ENCODE measurements around the gene C19orf67. TPM values are rescaled to one million over a fixed set of nuclear protein-coding genes. Genes with fewer than 3 reads are reported as not detected.
A peak's percentile ranks its signal among the peaks of the same experiment; 100 is the strongest.

The C19orf67 gene
- total RNA-seq, 1 donor from 2014 or later = 0.54 TPM

- Mint-ChIP-seq H3K4me1 (ENCODE audit: unreplicated experiment) (peaks cover 34% of the 10 kb centered on the region), H3K27me3 (ENCODE audit: unreplicated experiment) (no peaks in the 10 kb centered on the region), H3K4me3 (ENCODE audit: unreplicated experiment) (no peak overlapping the region), H3K27ac (ENCODE audit: unreplicated experiment) (peak overlapping the region; percentile 45), H3K36me3 (ENCODE audit: unreplicated experiment) (peaks cover 2% of the 10 kb centered on the region), H3K9me3 (ENCODE audit: unreplicated experiment) (no peaks in the 10 kb centered on the region)
- no peak for TF ChIP-seq CTCF (IDR thresholded peaks at IDR 0.05)
- no peak for DNase-seq (ENCODE audit: extremely low spot score, unreplicated experiment)
These were observed 25.1 kb upstream of the C19orf67 start for GRCh38 chr19:14110650-14111049.

GRCh38 chr19:14107581-14108461 lies 22.2 kb upstream of the C19orf67 start:
- Mint-ChIP-seq H3K4me1 (ENCODE audit: unreplicated experiment) (peaks cover 17% of the 10 kb centered on the region), H3K27me3 (ENCODE audit: unreplicated experiment) (no peaks in the 10 kb centered on the region), H3K27ac (ENCODE audit: unreplicated experiment) (no peak overlapping the region), H3K36me3 (ENCODE audit: unreplicated experiment) (peaks cover 6% of the 10 kb centered on the region), H3K9me3 (ENCODE audit: unreplicated experiment) (no peaks in the 10 kb centered on the region), H3K4me3 (ENCODE audit: unreplicated experiment) (no peak overlapping the region)
- DNase-seq (ENCODE audit: extremely low spot score, unreplicated experiment) = no peak
- no peak for TF ChIP-seq CTCF (IDR thresholded peaks at IDR 0.05)

- Mint-ChIP-seq H3K27ac (ENCODE audit: unreplicated experiment) (no peak overlapping the region), H3K27me3 (ENCODE audit: unreplicated experiment) (no peaks in the 10 kb centered on the region), H3K36me3 (ENCODE audit: unreplicated experiment) (peaks cover 6% of the 10 kb centered on the region), H3K9me3 (ENCODE audit: unreplicated experiment) (no peaks in the 10 kb centered on the region), H3K4me1 (ENCODE audit: unreplicated experiment) (peaks cover 7% of the 10 kb centered on the region), H3K4me3 (ENCODE audit: unreplicated experiment) (no peak overlapping the region)
- DNase-seq (ENCODE audit: extremely low spot score, unreplicated experiment) = no peak
- TF ChIP-seq CTCF (IDR thresholded peaks at IDR 0.05) = no peak
These were observed 21.3 kb upstream of the C19orf67 start for GRCh38 chr19:14106840-14107239.

- Mint-ChIP-seq H3K9me3 (ENCODE audit: unreplicated experiment) (no peaks in the 10 kb centered on the region), H3K36me3 (ENCODE audit: unreplicated experiment) (peaks cover 10% of the 10 kb centered on the region), H3K4me1 (ENCODE audit: unreplicated experiment) (peaks cover 2% of the 10 kb centered on the region), H3K27ac (ENCODE audit: unreplicated experiment) (no peak overlapping the region), H3K27me3 (ENCODE audit: unreplicated experiment) (no peaks in the 10 kb centered on the region), H3K4me3 (ENCODE audit: unreplicated experiment) (no peak overlapping the region)
- no peak for TF ChIP-seq CTCF (IDR thresholded peaks at IDR 0.05)
- DNase-seq (ENCODE audit: extremely low spot score, unreplicated experiment) = no peak
These were observed 20.1 kb upstream of the C19orf67 start for GRCh38 chr19:14105680-14106079.

GRCh38 chr19:14103310-14103709 lies 17.7 kb upstream of the C19orf67 start:
- Mint-ChIP-seq H3K27me3 (ENCODE audit: unreplicated experiment) (no peaks in the 10 kb centered on the region), H3K4me3 (ENCODE audit: unreplicated experiment) (no peak overlapping the region), H3K27ac (ENCODE audit: unreplicated experiment) (no peak overlapping the region), H3K9me3 (ENCODE audit: unreplicated experiment) (no peaks in the 10 kb centered on the region), H3K4me1 (ENCODE audit: unreplicated experiment) (no peaks in the 10 kb centered on the region), H3K36me3 (ENCODE audit: unreplicated experiment) (peaks cover 11% of the 10 kb centered on the region)
- TF ChIP-seq CTCF (IDR thresholded peaks at IDR 0.05) = no peak
- DNase-seq (ENCODE audit: extremely low spot score, unreplicated experiment) = no peak

Data from osteocyte (in vitro differentiated cells).